Naive B cell (primary cell): ENCODE results near the gene ACTR8. TPM values are rescaled to one million over a fixed set of nuclear protein-coding genes. Genes with fewer than 3 reads are reported as not detected.
A peak's percentile ranks its signal among the peaks of the same experiment; 100 is the strongest.

Experiments
- ATAC-seq, 2 donors: fragments of 150-1000 bp; cut with Tn5 transposase; 2 replicates each; pipeline ENCODE4 v1.10.0; 2021; ENCODE audit warnings: low read depth in 2 of 2, mild to moderate bottlenecking in 2 of 2, moderate library complexity in 2 of 2
- DNase-seq: peaks from one replicate; pipeline ENCODE4 v3.0.0; 2022
- H3K27ac Mint-ChIP-seq, 6 donors: one replicate each; pipeline ENCODE4 v1.8.0; 2020 to 2022; ENCODE audit warnings: mild to moderate bottlenecking in 6 of 6, mixed read lengths in 6 of 6, moderate library complexity in 5 of 6, inconsistent platforms in 2 of 6
- H3K27me3 Mint-ChIP-seq, 3 donors: one replicate each; pipeline ENCODE4 v1.8.0; 2021 to 2022; ENCODE audit warnings: mixed read lengths in 3 of 3, mild to moderate bottlenecking in 1 of 3
- H3K36me3 Mint-ChIP-seq, 2 donors: one replicate each; pipeline ENCODE4 v1.8.0; 2020 to 2022; ENCODE audit warnings: mixed read lengths in 2 of 2, inconsistent platforms in 1 of 2, mild to moderate bottlenecking in 1 of 2
- H3K4me1 Mint-ChIP-seq, 3 donors: one replicate each; pipeline ENCODE4 v1.8.0; 2020 to 2022; ENCODE audit warnings: mixed read lengths in 3 of 3, inconsistent platforms in 1 of 3, mild to moderate bottlenecking in 1 of 3, moderate library complexity in 1 of 3
- H3K4me3 Mint-ChIP-seq, 8 donors: one replicate each; pipeline ENCODE4 v1.8.0; 2020 to 2022; ENCODE audit warnings: mild to moderate bottlenecking in 8 of 8, mixed read lengths in 8 of 8, moderate library complexity in 8 of 8, inconsistent platforms in 2 of 8
- H3K9me3 Mint-ChIP-seq, 7 donors: one replicate each; pipeline ENCODE4 v1.8.0; 2020 to 2022; ENCODE audit warnings: mixed read lengths in 7 of 7, mild to moderate bottlenecking in 5 of 7, inconsistent platforms in 2 of 7, moderate library complexity in 1 of 7
- polyA plus RNA-seq, 6 donors: library from polyadenylated mRNA; unstranded; fragments of 300-500 nt; fragmentation: Illumina TruSeq; gene quantifications; one replicate each; pipeline ENCODE4 v1.2.3, GENCODE V29; 2021; ENCODE audit warnings: low read depth in 6 of 6

The ACTR8 gene
- polyA plus RNA-seq, 6 donors from 2014 or later = 8.3 to 26.6 (median 15.4) TPM

DNA sequence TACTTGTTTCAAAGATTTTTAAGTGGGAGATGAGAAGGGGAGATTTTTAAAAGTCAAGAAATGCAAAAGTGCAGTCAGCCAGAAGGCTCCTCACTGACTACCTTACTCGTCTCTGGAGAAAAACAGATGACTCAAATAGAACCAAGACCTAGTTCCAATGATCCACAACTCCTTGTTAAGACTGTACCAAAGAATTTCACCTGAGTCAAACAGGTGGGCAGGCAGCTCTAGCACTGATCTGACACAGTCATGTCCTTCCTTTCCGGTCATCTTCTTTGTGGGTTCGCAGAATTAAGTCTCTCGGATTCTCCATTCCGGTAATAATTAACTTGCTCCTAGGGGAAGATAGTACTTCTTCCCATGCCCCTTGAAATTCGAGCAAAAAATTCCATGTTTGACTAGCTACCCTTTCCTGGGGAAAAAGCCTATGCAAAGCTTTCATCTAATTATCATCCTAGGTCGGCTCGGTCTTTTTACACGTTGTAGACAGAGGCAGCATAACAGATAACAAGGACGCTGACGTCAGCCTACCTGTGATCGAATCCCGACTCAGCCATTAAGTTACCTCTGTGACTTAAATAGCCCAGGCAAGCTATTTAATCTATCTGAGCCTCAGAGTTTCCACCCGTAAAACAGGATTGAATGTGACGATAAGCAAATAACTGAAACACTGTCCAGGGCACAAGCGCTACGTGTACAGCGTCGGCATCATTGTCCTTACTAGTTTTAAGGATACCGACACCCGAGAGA, 8.9 kb upstream of the ACTR8 start:
- Mint-ChIP-seq H3K27me3 (peaks cover 0 to 16% (median 0%) of the 10 kb centered on the region in 3 donors), H3K27ac (peak overlapping the region; percentile 97 to 99 (median 99)), H3K4me1 (peaks cover 31 to 35% (median 35%) of the 10 kb centered on the region in 3 donors), H3K4me3 (peak overlapping the region; percentile 90 to 97 (median 96)), H3K9me3 (peaks cover 0 to 17% (median 2%) of the 10 kb centered on the region in 7 donors), H3K36me3 (peaks cover 10 to 31% of the 10 kb centered on the region in 2 donors)
- peak; percentile 39 for DNase-seq
- ATAC-seq = peak; percentile 37 to 40

DNA sequence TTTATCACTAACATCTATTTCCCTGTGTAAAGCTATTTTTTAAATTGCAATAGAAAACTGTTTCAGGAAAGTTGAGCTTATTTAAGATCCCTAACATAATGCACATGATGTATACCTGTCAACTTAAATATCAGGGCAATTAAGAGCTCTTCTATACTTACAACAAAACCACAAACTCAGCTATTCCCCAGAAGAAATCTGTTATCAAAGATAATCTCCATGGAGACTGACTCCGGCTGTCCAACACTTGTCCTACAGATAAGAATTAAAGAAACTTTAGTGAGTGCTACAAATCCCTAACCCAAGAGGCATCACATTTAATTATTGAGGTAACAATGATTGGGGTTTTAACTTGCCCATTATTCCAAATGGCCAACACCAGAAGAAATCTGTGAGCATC, 6.3 kb upstream of the ACTR8 start:
- Mint-ChIP-seq H3K4me1 (peaks cover 33 to 35% (median 35%) of the 10 kb centered on the region in 3 donors), H3K4me3 (peak overlapping the region in 1 of 8 donors; percentile 96), H3K27ac (peak overlapping the region in 1 of 6 donors; percentile 56), H3K27me3 (no peaks in the 10 kb centered on the region), H3K36me3 (peaks cover 5 to 23% of the 10 kb centered on the region in 2 donors), H3K9me3 (peaks cover 0 to 15% (median 0%) of the 10 kb centered on the region in 7 donors)
- DNase-seq (no peak), ATAC-seq (no peak)

DNA sequence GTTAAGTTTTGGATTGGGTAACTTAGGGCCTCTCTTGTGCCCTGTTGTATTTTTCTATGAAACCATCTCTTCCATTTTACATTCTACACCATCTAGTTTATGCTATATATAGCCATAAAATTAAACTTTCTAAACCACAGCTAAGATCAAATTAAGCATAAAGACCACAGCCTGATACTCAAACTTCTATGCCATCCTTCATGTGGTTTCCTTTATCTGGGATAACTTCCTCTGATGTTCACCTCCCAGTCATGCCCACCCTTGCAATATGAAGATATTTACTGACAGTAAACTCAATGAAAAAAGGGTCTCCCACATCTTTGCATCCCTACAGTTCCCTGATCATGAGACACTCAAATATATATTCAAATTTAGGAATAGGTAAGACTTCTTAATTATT, 5.5 kb upstream of the ACTR8 start:
- peaks cover 0 to 19% of the 10 kb centered on the region in 2 donors for H3K36me3 Mint-ChIP-seq
- H3K9me3 Mint-ChIP-seq = peaks cover 0 to 7% (median 0%) of the 10 kb centered on the region in 7 donors
- H3K27me3 Mint-ChIP-seq = no peaks in the 10 kb centered on the region
- H3K4me1 Mint-ChIP-seq = peaks cover 35 to 39% (median 37%) of the 10 kb centered on the region in 3 donors
- peak overlapping the region in 1 of 6 donors; percentile 36 for H3K27ac Mint-ChIP-seq
- ATAC-seq (no peak), DNase-seq (no peak)
- no peak overlapping the region for H3K4me3 Mint-ChIP-seq

DNA sequence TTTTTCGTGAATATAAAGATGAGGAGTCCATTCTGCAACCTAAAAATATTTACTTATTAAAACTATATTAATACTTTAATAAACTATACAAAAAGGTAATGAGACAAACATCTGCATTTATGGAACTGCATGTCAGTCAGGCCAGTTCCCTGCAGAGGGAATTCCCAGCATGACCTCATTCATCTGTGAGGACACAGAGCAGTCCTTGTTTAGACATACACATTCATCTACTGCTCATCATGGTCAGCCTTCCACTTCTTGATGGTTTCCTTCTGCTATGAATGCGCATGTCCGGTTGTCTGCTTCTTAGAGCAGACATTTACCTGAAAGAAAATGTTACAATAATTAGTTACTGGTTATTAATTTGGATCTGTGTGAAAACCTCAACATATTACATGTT, 3.3 kb upstream of the ACTR8 start:
- peaks cover 36 to 40% (median 40%) of the 10 kb centered on the region in 3 donors for H3K4me1 Mint-ChIP-seq
- H3K36me3 Mint-ChIP-seq = peaks cover 6 to 19% of the 10 kb centered on the region in 2 donors
- H3K4me3 Mint-ChIP-seq = no peak overlapping the region
- H3K27me3 Mint-ChIP-seq = no peaks in the 10 kb centered on the region
- no peaks in the 10 kb centered on the region for H3K9me3 Mint-ChIP-seq
- no peak for DNase-seq
- peak overlapping the region in 1 of 6 donors; percentile 36 for H3K27ac Mint-ChIP-seq
- no peak for ATAC-seq

DNA sequence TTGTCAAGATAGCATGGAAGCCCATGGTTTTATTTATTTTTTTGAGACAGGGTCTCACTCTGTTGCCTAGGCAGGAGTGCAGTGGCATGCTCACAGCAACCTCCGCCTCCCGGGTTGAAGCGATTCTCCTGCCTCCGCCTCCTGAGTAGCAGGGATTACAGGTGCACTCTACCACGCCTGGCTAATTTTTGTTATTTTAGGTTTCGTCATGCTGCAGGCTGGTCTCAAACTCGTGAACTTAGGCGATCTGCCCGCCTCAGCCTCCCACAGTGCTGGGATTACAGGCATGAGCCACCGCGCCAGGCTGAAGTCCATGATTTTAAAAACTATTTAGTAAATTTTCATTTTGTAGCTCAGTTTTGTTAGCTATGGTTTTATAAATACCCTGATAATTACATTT, 2.7 kb upstream of the ACTR8 start:
- Mint-ChIP-seq H3K4me3 (peak overlapping the region in 1 of 8 donors; percentile 15), H3K36me3 (peaks cover 6 to 19% of the 10 kb centered on the region in 2 donors)
- no peak for ATAC-seq

DNA sequence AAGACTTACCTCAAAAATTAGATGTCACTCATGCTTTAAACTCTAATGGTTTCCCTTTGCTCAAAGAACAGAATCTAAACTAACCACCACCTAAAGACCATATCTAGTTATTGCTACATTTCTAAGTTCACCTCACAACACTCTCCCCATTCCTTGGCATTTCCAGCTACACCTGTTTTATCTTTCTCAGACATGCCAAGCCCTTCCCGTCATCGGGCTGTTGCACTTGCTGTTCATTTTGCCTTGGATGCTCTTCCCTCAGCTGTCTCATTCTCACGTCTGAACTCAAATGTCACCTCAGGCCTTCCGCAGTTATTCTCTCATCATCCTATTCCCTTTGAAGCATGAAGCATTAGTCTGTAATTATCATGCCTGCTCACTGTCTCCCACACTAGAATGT, 1.1 kb upstream of the ACTR8 start:
- peak overlapping the region in 7 of 8 donors; percentile 92 to 100 (median 97) for H3K4me3 Mint-ChIP-seq
- H3K27ac Mint-ChIP-seq = peak overlapping the region; percentile 79 to 99 (median 90)
- peaks cover 13 to 14% of the 10 kb centered on the region in 2 donors for H3K36me3 Mint-ChIP-seq
- H3K9me3 Mint-ChIP-seq = no peaks in the 10 kb centered on the region
- DNase-seq (no peak), ATAC-seq (no peak)
- H3K4me1 Mint-ChIP-seq = peaks cover 26 to 34% (median 29%) of the 10 kb centered on the region in 3 donors
- no peaks in the 10 kb centered on the region for H3K27me3 Mint-ChIP-seq

More for the DNA sequence above, 2.7 kb upstream of the ACTR8 start:
- Mint-ChIP-seq H3K27ac (no peak overlapping the region), H3K9me3 (no peaks in the 10 kb centered on the region), H3K27me3 (no peaks in the 10 kb centered on the region), H3K4me1 (peaks cover 31 to 39% (median 35%) of the 10 kb centered on the region in 3 donors)
- DNase-seq = no peak

DNA sequence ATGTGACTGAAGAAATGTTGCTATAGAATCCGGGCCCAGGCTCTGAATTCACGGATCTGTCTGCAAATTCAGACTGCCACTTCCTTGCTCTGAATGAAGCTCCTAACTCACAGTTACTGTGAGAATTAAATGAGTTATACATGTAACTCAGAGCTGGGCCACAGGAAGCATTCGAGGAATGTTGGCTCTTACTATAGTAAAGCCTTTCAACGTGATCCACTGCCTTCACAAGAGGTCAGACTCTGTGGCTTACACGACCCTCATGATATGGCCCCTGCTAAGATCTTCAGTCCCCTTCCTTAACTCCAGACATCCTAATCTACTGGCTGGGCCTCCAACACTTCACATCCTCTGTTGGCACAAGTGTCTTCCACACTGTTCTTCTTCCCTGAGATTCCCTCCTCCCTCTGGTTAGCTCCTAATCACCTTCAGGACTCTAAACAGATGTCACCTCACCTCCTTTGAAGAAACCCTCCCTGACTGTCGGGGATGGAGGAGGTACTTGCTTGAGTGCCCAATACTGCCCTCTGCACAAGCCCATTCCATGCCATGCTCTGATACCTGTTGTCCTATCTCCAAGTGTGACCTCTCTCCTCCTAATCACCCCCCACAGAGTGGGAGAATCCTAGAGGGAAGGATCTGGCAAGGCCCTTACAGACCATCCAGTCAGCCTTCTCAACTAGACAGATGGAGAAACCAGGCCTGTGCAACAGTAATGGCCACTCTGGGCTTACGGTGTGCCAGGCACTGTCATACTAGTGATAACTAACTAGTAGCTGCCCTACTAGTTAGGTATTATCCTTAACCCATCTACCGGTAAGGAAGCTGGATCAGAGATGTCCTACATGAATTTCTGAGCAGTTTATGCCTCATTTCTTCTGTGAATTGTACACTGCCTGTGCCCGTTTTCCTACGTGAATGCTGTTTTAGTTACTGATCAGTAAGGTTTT, 1.3 kb downstream of the ACTR8 start:
- Mint-ChIP-seq H3K27ac (peak overlapping the region in 4 of 6 donors; percentile 89 to 99 (median 94)), H3K4me1 (peaks cover 24 to 31% (median 26%) of the 10 kb centered on the region in 3 donors), H3K9me3 (no peaks in the 10 kb centered on the region), H3K36me3 (peaks cover 14 to 20% of the 10 kb centered on the region in 2 donors), H3K4me3 (peak overlapping the region; percentile 92 to 100 (median 98)), H3K27me3 (no peaks in the 10 kb centered on the region)
- no peak for DNase-seq
- no peak for ATAC-seq

DNA sequence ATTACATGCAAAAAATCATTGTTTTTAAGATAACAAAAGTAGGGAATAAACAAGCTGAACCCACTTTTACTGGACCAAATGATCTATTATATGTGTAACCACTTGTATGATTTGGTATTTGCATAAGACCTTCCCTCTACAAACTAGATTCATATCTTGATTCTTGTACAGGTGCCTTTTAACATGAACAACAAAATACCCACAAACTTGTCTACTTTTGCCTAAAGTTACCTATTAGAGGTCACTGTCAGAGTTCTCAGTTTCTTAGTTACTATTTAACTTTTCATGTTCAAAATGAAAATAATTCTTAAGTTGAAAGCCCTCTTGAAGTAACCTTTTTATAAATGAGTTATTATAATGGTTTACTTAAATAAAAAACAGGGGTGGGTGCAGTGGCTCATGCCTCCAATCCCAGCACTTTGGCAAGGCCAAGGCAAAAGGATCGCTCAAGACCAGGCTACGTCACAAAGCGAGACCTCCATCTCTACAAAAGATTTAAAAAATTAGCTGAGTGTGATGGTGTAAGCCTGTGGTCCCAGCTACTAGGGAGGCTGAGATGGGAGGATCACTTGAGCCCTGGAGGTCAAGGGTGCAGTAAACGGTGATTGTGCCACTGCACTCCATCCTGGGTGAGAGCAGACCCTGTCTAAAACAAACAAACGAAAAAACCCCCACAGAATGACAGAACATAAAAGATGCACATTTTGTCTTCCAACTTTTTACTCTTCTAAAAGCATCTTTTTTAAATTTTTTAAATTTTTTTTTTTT, 16.0 kb downstream of the ACTR8 start:
- H3K27ac Mint-ChIP-seq = no peak overlapping the region
- H3K4me1 Mint-ChIP-seq = peaks cover 0 to 7% (median 3%) of the 10 kb centered on the region in 3 donors
- ATAC-seq (no peak), DNase-seq (no peak)
- H3K27me3 Mint-ChIP-seq = no peaks in the 10 kb centered on the region
- no peak overlapping the region for H3K4me3 Mint-ChIP-seq
- peaks cover 28 to 37% of the 10 kb centered on the region in 2 donors for H3K36me3 Mint-ChIP-seq
- no peaks in the 10 kb centered on the region for H3K9me3 Mint-ChIP-seq

DNA sequence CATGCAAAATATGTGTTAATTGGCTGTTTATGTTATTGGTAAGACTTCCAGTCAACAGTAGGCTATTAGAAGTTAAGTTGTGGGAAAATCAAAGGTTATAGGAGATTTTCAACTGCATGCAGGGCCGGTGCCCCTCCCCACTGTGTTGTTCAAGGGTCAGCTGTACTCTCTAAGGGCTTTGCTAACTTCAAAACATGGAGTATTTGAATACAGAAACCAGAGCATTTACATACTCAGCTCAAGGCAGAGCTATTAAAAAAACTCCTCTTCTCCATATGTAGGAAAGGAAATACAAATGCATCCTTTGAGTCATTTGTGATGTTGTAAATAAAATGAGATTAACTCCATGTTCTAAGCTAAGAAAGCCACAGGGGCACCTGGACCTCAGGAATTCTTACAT, 18.8 kb downstream of the ACTR8 start:
- DNase-seq (no peak), ATAC-seq (no peak)
- no peaks in the 10 kb centered on the region for H3K27me3 Mint-ChIP-seq
- H3K9me3 Mint-ChIP-seq = no peaks in the 10 kb centered on the region
- no peak overlapping the region for H3K27ac Mint-ChIP-seq
- peaks cover 0 to 14% (median 3%) of the 10 kb centered on the region in 3 donors for H3K4me1 Mint-ChIP-seq
- H3K4me3 Mint-ChIP-seq = no peak overlapping the region
- peaks cover 21 to 23% of the 10 kb centered on the region in 2 donors for H3K36me3 Mint-ChIP-seq

DNA sequence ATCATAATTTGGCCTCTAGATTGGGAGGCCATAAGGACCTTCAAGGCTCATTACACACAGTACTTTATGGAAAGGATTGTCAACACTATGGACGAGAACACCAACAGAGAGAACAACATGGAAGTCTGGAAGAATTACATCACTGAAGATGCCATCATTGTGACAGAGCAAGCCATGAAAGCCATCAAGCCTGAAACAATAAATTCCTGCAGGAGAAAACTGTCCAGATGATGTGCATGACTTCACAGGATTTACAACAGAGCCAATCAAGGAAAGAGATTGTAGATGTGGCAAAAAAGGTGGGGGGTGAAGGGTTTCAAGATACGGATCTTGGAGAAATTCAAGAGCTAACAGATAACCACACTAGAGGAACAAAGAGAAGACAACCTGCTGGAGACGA, 19.7 kb downstream of the ACTR8 start:
- Mint-ChIP-seq H3K36me3 (peaks cover 14 to 15% of the 10 kb centered on the region in 2 donors), H3K9me3 (no peaks in the 10 kb centered on the region), H3K27ac (peak overlapping the region in 2 of 6 donors; percentile 45 to 80), H3K27me3 (no peaks in the 10 kb centered on the region), H3K4me3 (no peak overlapping the region), H3K4me1 (peaks cover 0 to 17% (median 4%) of the 10 kb centered on the region in 3 donors)
- DNase-seq (no peak), ATAC-seq (no peak)

DNA sequence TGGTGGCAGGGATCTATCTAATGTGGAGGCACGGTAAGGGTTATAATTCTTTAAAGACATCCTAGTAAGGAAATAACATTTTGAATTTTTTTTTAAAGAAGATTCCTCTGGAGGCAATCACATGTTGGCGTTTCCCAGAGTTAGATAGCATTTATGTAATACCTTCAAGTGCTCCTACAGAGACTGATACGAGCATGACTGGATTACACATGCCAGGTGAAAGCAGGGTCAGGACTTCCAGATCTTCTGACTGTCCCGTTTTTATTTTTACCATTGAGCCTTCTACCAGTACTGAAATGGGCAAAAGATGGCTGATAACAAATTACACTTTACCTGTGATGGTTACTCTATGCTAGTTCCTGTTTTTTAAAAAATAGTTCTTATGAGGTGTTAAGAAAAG, 21.8 kb downstream of the ACTR8 start:
- peaks cover 0 to 20% (median 7%) of the 10 kb centered on the region in 3 donors for H3K4me1 Mint-ChIP-seq
- no peaks in the 10 kb centered on the region for H3K9me3 Mint-ChIP-seq
- DNase-seq = no peak
- peaks cover 14% of the 10 kb centered on the region in 2 donors for H3K36me3 Mint-ChIP-seq
- ATAC-seq = no peak
- H3K27ac Mint-ChIP-seq = no peak overlapping the region
- no peaks in the 10 kb centered on the region for H3K27me3 Mint-ChIP-seq
- H3K4me3 Mint-ChIP-seq = no peak overlapping the region

DNA sequence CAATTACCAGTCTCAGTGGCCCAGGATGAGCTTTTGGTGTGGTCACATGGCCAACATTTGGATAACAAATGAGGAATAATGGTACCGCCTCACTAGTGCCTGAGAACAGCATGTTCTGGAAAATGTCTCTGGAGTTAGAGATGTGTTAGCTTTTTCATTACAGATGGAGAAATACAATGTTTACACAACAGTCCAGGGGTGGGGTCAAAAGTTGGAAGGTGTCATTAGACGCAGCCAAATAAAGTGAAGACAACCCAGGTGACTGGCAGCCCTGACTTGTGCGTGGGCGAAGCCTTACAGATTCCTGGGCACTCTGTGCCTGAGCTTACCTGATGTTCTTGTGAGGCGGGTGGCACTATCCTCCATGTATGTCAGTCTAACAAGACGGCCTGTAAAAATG, 22.8 kb downstream of the ACTR8 start:
- Mint-ChIP-seq H3K36me3 (peaks cover 8% of the 10 kb centered on the region in 2 donors), H3K27ac (peak overlapping the region in 1 of 6 donors; percentile 60), H3K9me3 (no peaks in the 10 kb centered on the region), H3K4me1 (peaks cover 0 to 17% (median 7%) of the 10 kb centered on the region in 3 donors), H3K4me3 (no peak overlapping the region), H3K27me3 (no peaks in the 10 kb centered on the region)
- no peak for ATAC-seq
- no peak for DNase-seq
